ENCODE results near the gene RPTOR.
"Not testable (repeated sequence)": the region's sequence is repeated elsewhere in the genome, so short reads cannot be mapped to it uniquely, and the experiment has no call there.

The RPTOR gene

GRCh38 chr17:80794281-80795089, 249.8 kb downstream of the RPTOR start:
- H3K9me3 ChIP-seq (ENCODE audit: control insufficient read depth, insufficient read depth, low read length): no peaks in the 10 kb centered on the region
- no peak overlapping the region for H3K9ac ChIP-seq (ENCODE audit: low read depth, low read length)
- H3K27me3 ChIP-seq (ENCODE audit: control insufficient read depth, insufficient read depth, low read length): no peaks in the 10 kb centered on the region
- no peaks in the 10 kb centered on the region for H3K36me3 ChIP-seq (ENCODE audit: control insufficient read depth, insufficient read depth, low read length)
- no peaks in the 10 kb centered on the region for H3K4me1 ChIP-seq (ENCODE audit: control insufficient read depth, insufficient read depth, low read length)
- no peak overlapping the region for H3K4me3 ChIP-seq (ENCODE audit: low read depth, low read length)

DNA sequence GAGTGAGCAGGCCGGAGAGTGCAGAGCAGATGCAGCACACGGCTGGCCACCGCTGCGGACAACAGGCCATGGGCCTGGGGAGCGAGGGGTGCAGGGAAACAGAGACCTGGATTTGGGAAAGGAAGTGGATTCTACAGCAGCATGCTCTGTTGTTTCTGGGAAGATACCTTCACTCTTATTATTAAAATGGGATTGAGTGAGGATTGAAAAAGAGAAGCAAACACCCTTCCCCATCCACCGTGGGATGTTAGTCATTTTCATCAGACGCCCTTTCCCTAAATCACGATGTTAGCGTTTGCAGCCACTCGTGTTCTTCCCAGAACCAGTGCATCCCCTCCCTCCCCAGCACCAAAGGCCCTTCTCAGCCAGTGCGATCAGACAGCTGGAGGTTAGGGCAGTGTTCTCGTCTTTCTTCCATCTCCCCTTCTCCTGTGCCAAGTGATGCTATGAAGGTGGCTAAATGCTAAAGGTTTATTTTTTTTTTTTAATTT, 250.5 kb downstream of the RPTOR start:
- Histone ChIP-seq H3K4me1 (ENCODE audit: control insufficient read depth, insufficient read depth, low read length) (no peaks in the 10 kb centered on the region), H3K9me3 (ENCODE audit: control insufficient read depth, insufficient read depth, low read length) (no peaks in the 10 kb centered on the region), H3K36me3 (ENCODE audit: control insufficient read depth, insufficient read depth, low read length) (no peaks in the 10 kb centered on the region), H3K9ac (ENCODE audit: low read depth, low read length) (no peak overlapping the region), H3K4me3 (ENCODE audit: low read depth, low read length) (no peak overlapping the region), H3K27me3 (ENCODE audit: control insufficient read depth, insufficient read depth, low read length) (no peaks in the 10 kb centered on the region)

GRCh38 chr17:80795754-80796153, 251.1 kb downstream of the RPTOR start:
- H3K9me3 ChIP-seq (ENCODE audit: control insufficient read depth, insufficient read depth, low read length): no peaks in the 10 kb centered on the region
- no peaks in the 10 kb centered on the region for H3K36me3 ChIP-seq (ENCODE audit: control insufficient read depth, insufficient read depth, low read length)
- H3K27me3 ChIP-seq (ENCODE audit: control insufficient read depth, insufficient read depth, low read length): no peaks in the 10 kb centered on the region
- H3K4me3 ChIP-seq (ENCODE audit: low read depth, low read length): no peak overlapping the region
- H3K9ac ChIP-seq (ENCODE audit: low read depth, low read length): no peak overlapping the region
- no peaks in the 10 kb centered on the region for H3K4me1 ChIP-seq (ENCODE audit: control insufficient read depth, insufficient read depth, low read length)

- Histone ChIP-seq H3K36me3 (ENCODE audit: control insufficient read depth, insufficient read depth, low read length) (no peaks in the 10 kb centered on the region), H3K4me3 (ENCODE audit: low read depth, low read length) (no peak overlapping the region), H3K9me3 (ENCODE audit: control insufficient read depth, insufficient read depth, low read length) (no peaks in the 10 kb centered on the region), H3K4me1 (ENCODE audit: control insufficient read depth, insufficient read depth, low read length) (no peaks in the 10 kb centered on the region), H3K9ac (ENCODE audit: low read depth, low read length) (no peak overlapping the region), H3K27me3 (ENCODE audit: control insufficient read depth, insufficient read depth, low read length) (no peaks in the 10 kb centered on the region)
These were observed 251.8 kb downstream of the RPTOR start for GRCh38 chr17:80796430-80796861.

DNA sequence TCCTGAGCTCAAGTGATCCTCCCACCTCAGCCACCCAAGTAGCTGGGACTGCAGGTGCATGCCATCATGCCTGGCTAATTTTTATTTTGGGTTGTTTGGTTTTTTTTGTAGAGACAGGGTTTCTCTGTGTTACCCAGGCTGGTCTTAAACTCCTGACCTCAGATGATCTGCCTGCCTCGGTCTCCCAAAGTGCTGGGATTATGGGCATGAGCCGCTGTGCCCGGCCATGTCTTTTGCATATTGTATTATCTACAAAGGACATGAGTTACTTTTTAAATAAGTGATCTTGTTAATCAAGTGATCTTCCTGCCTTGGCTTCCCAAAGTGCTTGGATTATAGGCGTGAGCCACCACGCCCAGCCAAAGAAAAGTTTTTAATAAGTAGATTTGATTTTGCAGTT, 252.6 kb downstream of the RPTOR start:
- not testable (repeated sequence) for H3K9ac ChIP-seq (ENCODE audit: low read depth, low read length); H3K9me3 ChIP-seq (ENCODE audit: control insufficient read depth, insufficient read depth, low read length); H3K27me3 ChIP-seq (ENCODE audit: control insufficient read depth, insufficient read depth, low read length); H3K36me3 ChIP-seq (ENCODE audit: control insufficient read depth, insufficient read depth, low read length); H3K4me3 ChIP-seq (ENCODE audit: low read depth, low read length); H3K4me1 ChIP-seq (ENCODE audit: control insufficient read depth, insufficient read depth, low read length)

DNA sequence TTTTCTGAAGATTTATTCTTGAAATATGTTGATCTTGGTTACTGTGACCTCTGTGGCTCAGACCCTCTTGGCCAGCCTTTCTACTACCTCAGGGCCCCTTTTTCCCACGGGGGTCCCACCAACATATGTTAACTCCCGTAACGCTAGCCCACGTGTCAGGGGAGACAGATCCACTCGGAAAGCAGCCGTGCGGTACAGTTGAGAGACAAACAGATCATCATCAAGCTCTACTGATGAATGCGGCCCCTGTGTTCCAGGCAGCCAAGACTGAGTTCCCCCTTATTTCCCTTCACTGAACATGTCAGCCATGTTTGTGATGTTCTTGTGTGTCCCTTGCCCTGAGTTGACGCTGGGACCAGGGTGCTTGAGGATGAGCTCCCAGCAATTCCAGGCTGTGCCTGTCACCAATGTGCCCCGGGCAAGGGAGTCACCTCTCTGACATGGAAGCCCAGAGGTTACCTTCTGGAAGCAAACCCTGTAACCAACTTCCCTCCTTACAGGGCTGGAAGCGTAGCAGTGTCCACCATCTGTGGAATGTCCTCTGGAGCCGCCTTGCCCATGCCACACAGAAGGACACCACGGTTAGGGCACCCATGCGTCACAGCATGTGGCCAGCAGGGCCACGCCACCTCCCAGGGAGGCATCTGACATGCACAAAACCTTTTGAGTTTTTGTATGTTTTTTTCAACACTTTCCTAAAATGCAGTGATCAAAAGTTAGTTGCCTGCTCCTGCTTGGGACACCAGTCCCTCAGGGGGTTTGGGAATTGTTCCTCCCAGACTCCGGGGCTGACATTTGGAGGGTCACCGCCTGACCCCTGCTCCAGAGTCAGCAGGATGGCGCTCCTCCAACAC, 253.3 kb downstream of the RPTOR start:
- Histone ChIP-seq H3K4me3 (ENCODE audit: low read depth, low read length) (no peak overlapping the region), H3K9ac (ENCODE audit: low read depth, low read length) (no peak overlapping the region), H3K4me1 (ENCODE audit: control insufficient read depth, insufficient read depth, low read length) (no peaks in the 10 kb centered on the region), H3K36me3 (ENCODE audit: control insufficient read depth, insufficient read depth, low read length) (no peaks in the 10 kb centered on the region), H3K27me3 (ENCODE audit: control insufficient read depth, insufficient read depth, low read length) (no peaks in the 10 kb centered on the region), H3K9me3 (ENCODE audit: control insufficient read depth, insufficient read depth, low read length) (no peaks in the 10 kb centered on the region)

- no peaks in the 10 kb centered on the region for H3K4me1 ChIP-seq (ENCODE audit: control insufficient read depth, insufficient read depth, low read length)
- H3K36me3 ChIP-seq (ENCODE audit: control insufficient read depth, insufficient read depth, low read length): no peaks in the 10 kb centered on the region
- H3K4me3 ChIP-seq (ENCODE audit: low read depth, low read length): no peak overlapping the region
- H3K9ac ChIP-seq (ENCODE audit: low read depth, low read length): no peak overlapping the region
- H3K9me3 ChIP-seq (ENCODE audit: control insufficient read depth, insufficient read depth, low read length): no peaks in the 10 kb centered on the region
- H3K27me3 ChIP-seq (ENCODE audit: control insufficient read depth, insufficient read depth, low read length): no peaks in the 10 kb centered on the region
These were observed 254.2 kb downstream of the RPTOR start for GRCh38 chr17:80798595-80799537.

- H3K4me3 ChIP-seq (ENCODE audit: low read depth, low read length): no peak overlapping the region
- H3K36me3 ChIP-seq (ENCODE audit: control insufficient read depth, insufficient read depth, low read length): no peaks in the 10 kb centered on the region
- no peaks in the 10 kb centered on the region for H3K27me3 ChIP-seq (ENCODE audit: control insufficient read depth, insufficient read depth, low read length)
- no peaks in the 10 kb centered on the region for H3K9me3 ChIP-seq (ENCODE audit: control insufficient read depth, insufficient read depth, low read length)
- H3K4me1 ChIP-seq (ENCODE audit: control insufficient read depth, insufficient read depth, low read length): no peaks in the 10 kb centered on the region
- no peak overlapping the region for H3K9ac ChIP-seq (ENCODE audit: low read depth, low read length)
These were observed 255.2 kb downstream of the RPTOR start for GRCh38 chr17:80799538-80800480.

DNA sequence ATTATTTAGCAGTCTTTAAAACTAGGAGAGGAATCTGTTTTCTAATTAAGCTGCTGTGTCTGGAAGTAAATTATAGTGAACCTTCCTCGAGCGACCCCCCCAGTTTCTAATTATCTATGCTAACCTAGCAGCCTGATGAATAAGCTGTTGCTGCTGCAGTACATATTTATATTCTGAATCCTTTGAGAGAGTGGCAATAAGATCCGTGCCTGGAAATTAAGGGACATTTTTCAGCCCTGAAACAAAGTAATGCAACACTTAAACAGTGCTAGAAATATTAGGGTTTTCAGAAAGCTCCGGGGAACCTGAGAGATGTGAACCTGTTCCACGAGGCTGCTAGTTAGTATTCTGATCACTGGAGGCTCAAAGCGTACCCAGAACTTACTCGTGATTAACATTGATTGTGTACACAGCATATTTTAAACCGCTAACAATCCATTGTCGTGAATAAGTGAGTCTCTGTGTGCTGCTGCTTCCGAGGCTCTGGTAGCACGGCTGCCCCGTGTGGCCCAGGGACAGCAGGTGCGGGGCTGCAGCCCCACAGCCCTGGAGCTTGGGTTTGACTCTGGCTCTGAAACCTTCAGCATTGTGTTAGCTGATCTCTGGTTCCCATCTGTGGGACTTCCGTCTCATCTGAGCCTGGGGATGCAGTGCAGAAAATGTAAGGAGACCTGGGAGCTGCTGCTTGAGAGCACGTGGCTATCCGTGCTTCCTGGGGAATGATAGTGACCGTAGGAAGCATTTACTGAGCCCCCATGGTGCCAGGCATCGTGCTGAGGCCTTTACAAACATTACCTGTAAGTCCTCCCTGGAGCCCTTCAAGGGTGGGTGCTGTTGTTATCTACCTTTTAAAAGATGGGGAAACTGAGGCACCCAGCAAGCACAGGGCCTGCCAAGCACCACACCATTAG, 256.1 kb downstream of the RPTOR start:
- no peaks in the 10 kb centered on the region for H3K27me3 ChIP-seq (ENCODE audit: control insufficient read depth, insufficient read depth, low read length)
- no peaks in the 10 kb centered on the region for H3K36me3 ChIP-seq (ENCODE audit: control insufficient read depth, insufficient read depth, low read length)
- H3K4me3 ChIP-seq (ENCODE audit: low read depth, low read length): no peak overlapping the region
- no peak overlapping the region for H3K9ac ChIP-seq (ENCODE audit: low read depth, low read length)
- H3K4me1 ChIP-seq (ENCODE audit: control insufficient read depth, insufficient read depth, low read length): no peaks in the 10 kb centered on the region
- H3K9me3 ChIP-seq (ENCODE audit: control insufficient read depth, insufficient read depth, low read length): no peaks in the 10 kb centered on the region

All from iPS-15b (cell line).